Stimulated activated CD4-positive, alpha-beta T cell treated with anti-CD3 and anti-CD28 coated beads, Interleukin-1b, Interleukin-23, amount 100 ng/mL, for 24 hours (primary cell): ENCODE data around the gene CTU2.

Source experiments
- DNase-seq, 4 experiments: peaks; one replicate each; pipeline ENCODE4 v3.0.0-alpha.2; 2020; ENCODE audit warnings: low read depth in 4 of 4, low spot score in 1 of 4

Gene CTU2

GRCh38 chr16:88759245-88759975, 53.1 kb downstream of the CTU2 start:
- DNase-seq = no peak

DNA sequence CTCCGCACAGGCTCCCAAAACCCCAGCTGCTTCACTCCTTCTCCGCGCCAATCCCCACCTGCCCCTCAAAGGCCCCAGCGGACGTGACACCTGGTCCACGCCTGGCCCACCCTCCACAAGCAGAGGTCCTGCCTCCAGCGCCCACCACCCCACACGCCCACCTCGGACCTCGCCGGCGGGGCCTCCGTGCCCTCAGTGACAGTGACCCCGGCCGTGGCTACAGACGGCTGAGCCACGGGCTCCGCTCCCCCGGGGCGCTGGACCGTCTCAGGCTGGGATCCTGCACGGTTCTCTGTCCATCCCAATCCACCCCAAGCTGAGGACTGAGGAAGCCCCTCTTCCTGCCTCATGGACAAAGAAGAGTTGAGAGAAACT, 53.7 kb downstream of the CTU2 start:
- no peak for DNase-seq

DNA sequence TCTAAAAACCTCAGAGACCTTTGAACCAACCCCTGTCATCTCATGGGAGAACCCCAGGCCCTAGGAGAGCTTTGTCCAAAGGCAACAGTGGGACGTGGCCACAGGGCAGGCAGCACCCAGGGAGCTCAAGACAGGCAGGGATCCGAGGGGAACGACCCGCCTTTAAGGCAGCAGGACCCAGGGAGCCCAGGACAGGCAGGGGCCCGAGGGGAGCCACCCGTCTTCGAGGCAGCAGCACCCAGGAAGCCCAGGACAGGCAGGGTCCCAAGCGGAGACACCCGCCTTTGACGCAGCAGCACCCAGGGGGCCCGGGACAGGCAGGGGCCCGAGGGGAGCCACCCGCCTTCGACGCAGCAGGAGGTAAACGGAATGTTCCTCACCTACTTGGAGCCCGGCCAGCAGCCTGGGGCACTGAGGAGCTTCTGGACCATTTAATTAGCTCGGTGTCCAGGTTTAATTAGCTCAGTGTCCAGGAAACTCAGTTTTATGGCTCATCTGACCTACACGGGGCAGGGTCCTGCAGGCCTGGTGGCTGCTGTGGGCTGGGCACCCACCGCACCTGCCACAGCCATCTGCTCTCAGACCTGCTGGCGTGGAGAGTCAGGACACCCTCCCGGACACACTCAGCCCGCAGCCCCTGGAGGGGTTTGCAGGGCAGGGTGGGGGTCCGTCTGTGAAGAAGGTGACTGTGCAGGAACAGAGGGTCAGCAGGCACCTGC, 54.3 kb downstream of the CTU2 start:
- DNase-seq = no peak

- no peak for DNase-seq
Observed at GRCh38 chr16:88761143-88761534, 54.8 kb downstream of the CTU2 start.

DNA sequence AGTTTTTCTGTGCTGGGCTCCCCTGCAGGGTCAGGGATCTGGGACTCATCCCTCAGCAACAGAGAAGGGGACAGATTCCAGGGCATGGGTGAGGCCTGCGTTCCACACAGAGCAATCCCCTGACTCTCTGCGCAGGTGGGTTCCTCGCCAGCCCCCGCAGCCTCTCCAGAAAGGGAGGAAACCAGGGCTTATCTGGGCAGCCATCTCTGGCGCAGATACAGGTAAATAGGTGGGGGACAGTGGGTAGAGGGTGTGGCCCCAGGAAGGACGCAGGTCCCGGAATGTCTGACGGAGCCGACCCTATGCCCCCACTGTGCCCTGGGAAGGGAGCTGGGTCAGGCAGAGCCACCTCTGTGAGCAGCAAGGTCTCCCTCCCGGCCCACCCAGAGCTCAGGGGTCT, 55.5 kb downstream of the CTU2 start:
- no peak for DNase-seq

- no peak for DNase-seq
Observed at GRCh38 chr16:88762258-88762870, 56.1 kb downstream of the CTU2 start.

DNA sequence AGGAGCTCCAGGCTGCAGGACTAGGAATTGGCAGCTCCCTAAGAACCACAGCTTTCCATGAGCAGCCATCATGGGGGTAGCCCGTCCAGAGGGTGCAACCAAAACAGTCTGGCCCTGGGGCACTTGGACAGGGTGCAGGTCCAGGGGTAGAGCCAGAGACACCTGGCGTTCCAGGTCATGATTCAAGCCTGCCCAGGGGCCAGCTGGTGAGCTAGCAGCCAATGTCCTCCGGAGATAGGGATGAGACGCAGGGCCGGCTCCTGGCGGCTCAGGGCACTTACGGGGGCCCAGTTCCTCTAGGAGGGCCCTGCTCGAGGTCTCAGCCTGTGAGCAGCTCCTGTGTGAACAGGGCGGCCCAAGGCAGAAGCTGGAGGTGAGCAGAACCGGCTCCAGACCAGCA, 56.6 kb downstream of the CTU2 start:
- DNase-seq = no peak

GRCh38 chr16:88763502-88764053, 57.3 kb downstream of the CTU2 start:
- no peak for DNase-seq

- DNase-seq = no peak
Observed at GRCh38 chr16:88764080-88764479, 57.8 kb downstream of the CTU2 start.

DNA sequence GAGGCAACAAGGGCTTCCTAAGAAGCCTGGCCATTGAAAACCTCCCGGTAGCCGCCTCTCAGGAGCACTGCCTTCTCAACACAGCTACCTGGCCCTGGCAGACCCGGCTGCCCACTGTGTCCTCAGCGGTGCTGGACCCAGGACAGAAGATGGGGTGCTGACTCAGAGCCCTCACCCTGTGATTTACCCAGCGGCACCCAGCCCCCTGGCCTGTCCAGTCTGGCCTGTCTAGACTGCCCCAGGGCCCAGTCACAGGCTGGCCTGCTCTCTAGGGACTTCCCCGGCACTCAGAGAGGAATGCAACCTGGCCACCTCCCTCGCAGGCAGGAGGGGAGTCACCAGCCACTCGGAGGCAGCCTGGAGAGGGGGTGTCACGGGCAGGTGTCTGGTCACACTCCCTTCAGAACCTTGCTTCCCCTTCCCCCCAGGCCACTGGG, 58.6 kb downstream of the CTU2 start:
- no peak for DNase-seq
